Muscle layer of duodenum (tissue), 2 donors: ENCODE data around the gene ZDHHC5.
"Not testable (repeated sequence)": the region's sequence is repeated elsewhere in the genome, so short reads cannot be mapped to it uniquely, and the experiment has no call there.

ENCODE experiments used
- H3K27ac ChIP-seq: one replicate; pipeline ENCODE4 v1.7.0; 2013; ENCODE audit warnings: mild to moderate bottlenecking, low read length
- H3K27me3 ChIP-seq: one replicate; pipeline ENCODE4 v1.7.0; 2013; ENCODE audit warnings: low read depth, mild to moderate bottlenecking, control low read depth, low read length
- H3K36me3 ChIP-seq, 2 donors: one replicate each; pipeline ENCODE4 v1.7.0; 2013; ENCODE audit warnings: low read length in 2 of 2, control low read depth in 1 of 2, mild to moderate bottlenecking in 1 of 2; ENCODE audit not compliant: insufficient read depth in 2 of 2, control insufficient read depth in 1 of 2
- H3K4me1 ChIP-seq, 2 donors: one replicate each; pipeline ENCODE4 v1.7.0; 2013; ENCODE audit warnings: low read length in 2 of 2, mild to moderate bottlenecking in 2 of 2, control low read depth in 1 of 2, moderate library complexity in 1 of 2; ENCODE audit not compliant: insufficient read depth in 2 of 2, control insufficient read depth in 1 of 2
- H3K4me3 ChIP-seq, 2 donors: one replicate each; pipeline ENCODE4 v1.7.0; 2013; ENCODE audit warnings: low read length in 2 of 2, low read depth in 1 of 2, mild to moderate bottlenecking in 1 of 2
- H3K9me3 ChIP-seq, 2 donors: one replicate each; pipeline ENCODE4 v1.7.0; 2013; ENCODE audit warnings: low read length in 2 of 2, control low read depth in 1 of 2, mild to moderate bottlenecking in 1 of 2; ENCODE audit not compliant: control insufficient read depth in 1 of 2
- donor health status: healthy.

Gene ZDHHC5

GRCh38 chr11:57646194-57646798 is 21.6 kb upstream of the ZDHHC5 start:
- H3K4me1 ChIP-seq: peaks cover 15 to 54% of the 10 kb centered on the region in 2 donors
- no peaks in the 10 kb centered on the region for H3K36me3 ChIP-seq
- H3K9me3 ChIP-seq: no peaks in the 10 kb centered on the region
- H3K4me3 ChIP-seq: no peak overlapping the region
- H3K27me3 ChIP-seq: peaks cover 44% of the 10 kb centered on the region
- H3K27ac ChIP-seq: peak overlapping the region; percentile 9

- Histone ChIP-seq H3K27me3 (peaks cover 44% of the 10 kb centered on the region), H3K4me1 (peaks cover 15 to 54% of the 10 kb centered on the region in 2 donors), H3K4me3 (no peak overlapping the region), H3K9me3 (no peaks in the 10 kb centered on the region), H3K36me3 (no peaks in the 10 kb centered on the region), H3K27ac (no peak overlapping the region)
Measured at GRCh38 chr11:57646799-57647303, 21.1 kb upstream of the ZDHHC5 start.

GRCh38 chr11:57647372-57647771 is 20.5 kb upstream of the ZDHHC5 start:
- no peaks in the 10 kb centered on the region for H3K9me3 ChIP-seq
- peaks cover 44% of the 10 kb centered on the region for H3K27me3 ChIP-seq
- no peaks in the 10 kb centered on the region for H3K36me3 ChIP-seq
- no peak overlapping the region for H3K27ac ChIP-seq
- H3K4me1 ChIP-seq: peaks cover 15 to 54% of the 10 kb centered on the region in 2 donors
- no peak overlapping the region for H3K4me3 ChIP-seq

- no peaks in the 10 kb centered on the region for H3K9me3 ChIP-seq
- H3K27me3 ChIP-seq: peaks cover 44% of the 10 kb centered on the region
- no peak overlapping the region for H3K27ac ChIP-seq
- peak overlapping the region; percentile 64 to 68 for H3K4me3 ChIP-seq
- H3K36me3 ChIP-seq: no peaks in the 10 kb centered on the region
- H3K4me1 ChIP-seq: peaks cover 15 to 54% of the 10 kb centered on the region in 2 donors
Measured at GRCh38 chr11:57647960-57648800, 19.7 kb upstream of the ZDHHC5 start.

- no peaks in the 10 kb centered on the region for H3K9me3 ChIP-seq
- no peaks in the 10 kb centered on the region for H3K36me3 ChIP-seq
- H3K4me1 ChIP-seq: peaks cover 15 to 54% of the 10 kb centered on the region in 2 donors
- H3K4me3 ChIP-seq: peak overlapping the region; percentile 64 to 68
- peaks cover 44% of the 10 kb centered on the region for H3K27me3 ChIP-seq
- no peak overlapping the region for H3K27ac ChIP-seq
Measured at GRCh38 chr11:57648801-57649735, 18.8 kb upstream of the ZDHHC5 start.

GRCh38 chr11:57649826-57650738 is 17.8 kb upstream of the ZDHHC5 start, which contains the start of gene YPEL4:
TSS of gene YPEL4 (minus strand) at chr11:57649912. CDS start at chr11:57647107, 2,805 bp downstream.
- Histone ChIP-seq H3K27me3 (peaks cover 44% of the 10 kb centered on the region), H3K4me1 (peaks cover 10 to 46% of the 10 kb centered on the region in 2 donors), H3K27ac (no peak within 1 kb of the TSS)

GRCh38 chr11:57650739-57651090 is 17.2 kb upstream of the ZDHHC5 start:
- peaks cover 5 to 41% of the 10 kb centered on the region in 2 donors for H3K4me1 ChIP-seq
- no peak overlapping the region for H3K27ac ChIP-seq
- peaks cover 42% of the 10 kb centered on the region for H3K27me3 ChIP-seq
- no peaks in the 10 kb centered on the region for H3K36me3 ChIP-seq
- no peaks in the 10 kb centered on the region for H3K9me3 ChIP-seq
- H3K4me3 ChIP-seq: no peak overlapping the region

More at GRCh38 chr11:57649826-57650738, 17.8 kb upstream of the ZDHHC5 start, which contains the start of gene YPEL4:
- Histone ChIP-seq H3K9me3 (no peaks in the 10 kb centered on the region), H3K4me3 (peak within 1 kb of the TSS; percentile 64 to 68), H3K36me3 (no peaks in the 10 kb centered on the region)

- Histone ChIP-seq H3K9me3 (no peaks in the 10 kb centered on the region), H3K4me3 (no peak overlapping the region), H3K4me1 (peaks cover 0 to 34% of the 10 kb centered on the region in 2 donors), H3K27ac (no peak overlapping the region), H3K36me3 (no peaks in the 10 kb centered on the region), H3K27me3 (peaks cover 36% of the 10 kb centered on the region)
Measured at GRCh38 chr11:57651408-57651807, 16.5 kb upstream of the ZDHHC5 start.

- H3K27ac ChIP-seq, H3K36me3 ChIP-seq, H3K9me3 ChIP-seq, H3K4me3 ChIP-seq: not testable (repeated sequence)
- Histone ChIP-seq H3K4me1 (peaks cover 3 to 29% of the 10 kb centered on the region in 2 donors), H3K27me3 (peaks cover 28% of the 10 kb centered on the region)
Measured at GRCh38 chr11:57652230-57652629, 15.7 kb upstream of the ZDHHC5 start.

GRCh38 chr11:57652662-57653061 is 15.3 kb upstream of the ZDHHC5 start:
- Histone ChIP-seq H3K27ac (no peak overlapping the region), H3K36me3 (no peaks in the 10 kb centered on the region), H3K27me3 (peaks cover 23% of the 10 kb centered on the region), H3K9me3 (no peaks in the 10 kb centered on the region), H3K4me3 (peak overlapping the region in 1 of 2 donors; percentile 16), H3K4me1 (peaks cover 3 to 25% of the 10 kb centered on the region in 2 donors)
